H1 (cell line): Measurements from ENCODE around the gene TRIM14. TPM values are rescaled to one million over a fixed set of nuclear protein-coding genes. Genes with fewer than 3 reads are reported as not detected.
A peak's percentile ranks its signal among the peaks of the same experiment; 100 is the strongest.

Source experiments
- CTCF ChIA-PET: fragments of 300-600 bp; sonication (Branson Sonifier 250); formaldehyde crosslinking; loops from one replicate; lab custom pipeline; 2021; ENCODE audit not compliant: partially characterized antibody; lab: Charles Lee
- POLR2A ChIA-PET: fragments of 300-600 bp; sonication (Branson Sonifier 250); formaldehyde crosslinking; loops from one replicate; lab custom pipeline; 2021; ENCODE audit warnings: inconsistent platforms; ENCODE audit not compliant: partially characterized antibody; lab: Charles Lee
- DNase-seq, 2 experiments: peaks; one replicate each; pipeline versions ENCODE4 v3.0.0 to v3.0.0-alpha.2; 2010 to 2022; ENCODE audit warnings: low spot score in 2 of 2, low read depth in 1 of 2, mixed read lengths in 1 of 2
- FAIRE-seq: peaks from 2 replicates; lab custom pipeline; 2011; peaks lifted over from hg19 to GRCh38; lab: Jason Lieb, UNC
- H2AFZ ChIP-seq: 2 replicates; pipeline ENCODE4 v1.8.1; 2012; ENCODE audit warnings: low read length, inconsistent platforms
- H2AK5ac ChIP-seq: 2 replicates; pipeline ENCODE4 v1.6.1; 2013; ENCODE audit warnings: low read depth, low read length
- H2BK120ac ChIP-seq: replicated peaks from 2 replicates; pipeline ENCODE3; 2013; ENCODE audit warnings: low read depth, low read length, inconsistent platforms
- H2BK12ac ChIP-seq: 2 replicates; pipeline ENCODE4 v1.6.1; 2013; ENCODE audit warnings: low read depth, low read length
- H2BK15ac ChIP-seq: 2 replicates; pipeline ENCODE4 v1.6.1; 2013; ENCODE audit warnings: low read length
- H2BK20ac ChIP-seq: 2 replicates; pipeline ENCODE4 v1.6.1; 2013; ENCODE audit warnings: low read length
- H2BK5ac ChIP-seq: 2 replicates; pipeline ENCODE4 v1.6.1; 2013; ENCODE audit warnings: low read depth, low read length
- H3K14ac ChIP-seq: 2 replicates; pipeline ENCODE4 v1.6.1; 2013; ENCODE audit warnings: inconsistent platforms; ENCODE audit not compliant: insufficient read length
- H3K18ac ChIP-seq: 2 replicates; pipeline ENCODE4 v1.6.1; 2013; ENCODE audit warnings: low read length; ENCODE audit errors: extremely low read depth
- H3K23ac ChIP-seq: 2 replicates; pipeline ENCODE4 v1.6.1; 2013; ENCODE audit warnings: inconsistent platforms; ENCODE audit not compliant: insufficient read length
- H3K23me2 ChIP-seq: 2 replicates; pipeline ENCODE4 v1.6.1; 2013; ENCODE audit warnings: low read depth, low read length
- H3K27ac ChIP-seq: 2 replicates; pipeline ENCODE4 v1.6.1; 2011; ENCODE audit warnings: low read depth, low read length, inconsistent platforms
- H3K27me3 ChIP-seq, 4 experiments: replicated peaks in 1 of 4; 1 replicate in 1 of 4; 2 replicates in 3 of 4; pipeline versions ENCODE4 v1.6.1 to v1.8.1; 2011 to 2013; ENCODE audit warnings: low read length in 3 of 4, mild to moderate bottlenecking in 3 of 4, inconsistent platforms in 2 of 4, mixed read lengths in 2 of 4, moderate library complexity in 1 of 4; ENCODE audit not compliant: control insufficient read depth in 3 of 4, insufficient read depth in 3 of 4; ENCODE audit errors: extremely low read depth in 1 of 4
- H3K36me3 ChIP-seq, 4 experiments: 2 replicates each; pipeline versions ENCODE4 v1.6.1 to v1.8.1; 2011 to 2013; ENCODE audit warnings: mild to moderate bottlenecking in 4 of 4, low read length in 3 of 4, moderate library complexity in 2 of 4, control low read depth in 1 of 4, inconsistent platforms in 1 of 4; ENCODE audit not compliant: insufficient read depth in 4 of 4, control insufficient read depth in 2 of 4
- H3K4ac ChIP-seq: replicated peaks from 2 replicates; pipeline ENCODE3; 2013; ENCODE audit warnings: low read length, low read depth, mixed read lengths, inconsistent platforms; ENCODE audit not compliant: insufficient read length
- H3K4me1 ChIP-seq, 4 experiments: replicated peaks in 1 of 4; 1 replicate in 1 of 4; 2 replicates in 3 of 4; pipeline versions ENCODE4 v1.6.1 to v1.8.1; 2011 to 2013; ENCODE audit warnings: low read length in 3 of 4, inconsistent platforms in 2 of 4, mixed read lengths in 1 of 4; ENCODE audit not compliant: insufficient read depth in 4 of 4, control insufficient read depth in 3 of 4
- H3K4me2 ChIP-seq, 2 experiments: 2 replicates each; pipeline versions ENCODE4 v1.6.1 to v1.8.1; 2011 to 2013; ENCODE audit warnings: low read depth in 2 of 2, low read length in 2 of 2, control low read depth in 1 of 2, inconsistent platforms in 1 of 2, mild to moderate bottlenecking in 1 of 2; ENCODE audit not compliant: insufficient read depth in 1 of 2
- H3K4me3 ChIP-seq, 4 experiments: fragments of 200-600, 300-600 bp in 1 of 4; sonication (generic), shearing (Covaris generic), sonication (Bioruptor Twin) in 1 of 4; 2 replicates each; pipeline versions ENCODE4 v1.5.1 to v1.8.1; 2011 to 2016; ENCODE audit warnings: low read length in 4 of 4, low read depth in 3 of 4, control low read depth in 2 of 4, inconsistent platforms in 2 of 4, mild to moderate bottlenecking in 2 of 4, mixed read lengths in 1 of 4, moderate library complexity in 1 of 4; ENCODE audit not compliant: insufficient read depth in 2 of 4; ENCODE audit errors: extremely low read depth in 1 of 4
- H3K56ac ChIP-seq: replicated peaks from 2 replicates; pipeline ENCODE3; 2013; ENCODE audit warnings: low read depth, mild to moderate bottlenecking, mixed read lengths, low read length, inconsistent platforms; ENCODE audit not compliant: insufficient read length
- H3K79me1 ChIP-seq: 2 replicates; pipeline ENCODE4 v1.6.1; 2013; ENCODE audit warnings: low read depth, low read length, control low read depth
- H3K79me2 ChIP-seq, 2 experiments: 2 replicates each; pipeline versions ENCODE4 v1.6.1 to v1.8.1; 2012 to 2013; ENCODE audit warnings: low read length in 2 of 2, mild to moderate bottlenecking in 2 of 2, inconsistent platforms in 1 of 2; ENCODE audit not compliant: insufficient read depth in 2 of 2, control insufficient read depth in 1 of 2
- H3K9ac ChIP-seq, 4 experiments: replicated peaks in 1 of 4; 1 replicate in 1 of 4; 2 replicates in 3 of 4; pipeline versions ENCODE4 v1.6.1 to v1.8.1; 2011 to 2013; ENCODE audit warnings: low read depth in 3 of 4, low read length in 3 of 4, control low read depth in 2 of 4, mild to moderate bottlenecking in 2 of 4, moderate library complexity in 2 of 4, inconsistent platforms in 1 of 4; ENCODE audit errors: extremely low read depth in 1 of 4
- H3K9me3 ChIP-seq, 2 experiments: 2 replicates each; pipeline versions ENCODE4 v1.6.1 to v1.8.1; 2012 to 2013; ENCODE audit warnings: mild to moderate bottlenecking in 2 of 2, moderate library complexity in 2 of 2, control low read depth in 1 of 2, inconsistent platforms in 1 of 2, low read depth in 1 of 2, low read length in 1 of 2, mixed read lengths in 1 of 2; ENCODE audit not compliant: insufficient read depth in 2 of 2
- H4K20me1 ChIP-seq, 2 experiments: replicated peaks in 1 of 2; 2 replicates each; pipeline versions ENCODE3 to v1.8.1; 2011 to 2013; ENCODE audit warnings: inconsistent platforms in 2 of 2, low read length in 2 of 2, mild to moderate bottlenecking in 1 of 2; ENCODE audit not compliant: insufficient read depth in 2 of 2, control insufficient read depth in 1 of 2
- H4K5ac ChIP-seq: 2 replicates; pipeline ENCODE4 v1.6.1; 2013; ENCODE audit warnings: low read length, low read depth, mixed read lengths, inconsistent platforms; ENCODE audit not compliant: insufficient read length
- H4K8ac ChIP-seq: 2 replicates; pipeline ENCODE4 v1.8.0; 2013; ENCODE audit warnings: mild to moderate bottlenecking, moderate library complexity, low read length, inconsistent platforms; ENCODE audit not compliant: insufficient read depth; ENCODE audit errors: extremely low read depth
- H4K91ac ChIP-seq: replicated peaks from 2 replicates; pipeline ENCODE3; 2013; ENCODE audit warnings: low read length, mixed read lengths, inconsistent platforms; ENCODE audit not compliant: insufficient read length
- BRCA1 ChIP-seq: IDR thresholded peaks from 2 replicates; pipeline ENCODE4 v1.6.1; 2012; ENCODE audit warnings: low read depth, low read length, improper control_type of control experiment
- CBX8 ChIP-seq: fragments of 300-800, 300-1000 bp; sonication (generic); IDR thresholded peaks from 2 replicates; pipeline ENCODE4 v1.7.1; 2016; ENCODE audit warnings: low read depth, low read length, borderline replicate concordance
- CHD2 ChIP-seq: IDR thresholded peaks from 2 replicates; pipeline ENCODE4 v1.6.1; 2012; ENCODE audit warnings: low read length, improper control_type of control experiment
- GABPA ChIP-seq: IDR thresholded peaks from 2 replicates; pipeline ENCODE4 v1.6.1; 2011; ENCODE audit warnings: mild to moderate bottlenecking, low read length, moderate library complexity, borderline replicate concordance; ENCODE audit not compliant: insufficient read depth
- HDAC6 ChIP-seq: IDR thresholded peaks from one replicate; pipeline ENCODE4 v1.7.1; 2012; ENCODE audit warnings: low read depth, mild to moderate bottlenecking, inconsistent platforms, low read length, moderate library complexity
- JUND ChIP-seq: IDR thresholded peaks from 2 replicates; pipeline ENCODE4 v1.6.1; 2011; ENCODE audit warnings: mild to moderate bottlenecking, improper control_type of control experiment, low read length
- POLR2A ChIP-seq, 2 experiments: IDR thresholded peaks; 1 replicate in 1 of 2; 2 replicates in 1 of 2; pipeline ENCODE4 v1.6.1; 2011; ENCODE audit warnings: low read depth in 2 of 2, low read length in 2 of 2, mild to moderate bottlenecking in 2 of 2; ENCODE audit errors: control extremely low read depth in 1 of 2
- RBBP5 ChIP-seq: IDR thresholded peaks from 2 replicates; pipeline ENCODE4 v1.7.1; 2012; ENCODE audit warnings: low read depth, mild to moderate bottlenecking, inconsistent platforms, low read length, moderate library complexity, borderline replicate concordance
- SIX5 ChIP-seq: IDR thresholded peaks from 2 replicates; pipeline ENCODE4 v1.6.1; 2011; ENCODE audit warnings: mild to moderate bottlenecking, low read depth, low read length
- SP4 ChIP-seq: IDR thresholded peaks from 2 replicates; pipeline ENCODE4 v1.6.1; 2012; ENCODE audit warnings: low read length, inconsistent platforms
- WGBS, 2 experiments: shearing (Covaris generic) in 1 of 2; methylation state at CpG; one replicate each; pipeline versions ENCODE4 v1.1.6 to v1.1.7; 2013 to 2015; ENCODE audit warnings: low lambda C conversion rate in 2 of 2, mixed read lengths in 2 of 2, inconsistent platforms in 1 of 2, low coverage in 1 of 2, missing lambda C conversion rate in 1 of 2; ENCODE audit not compliant: insufficient replicate concordance in 2 of 2, insufficient coverage in 1 of 2, insufficient read length in 1 of 2; ENCODE audit errors: extremely low coverage in 1 of 2, missing lambda C conversion rate in 1 of 2; 5-methylcytosine and 5-hydroxymethylcytosine counted together
- polyA plus RNA-seq, 7 experiments: library from polyadenylated mRNA; depleted of rRNA in 3 of 7; stranded (reverse) in 5 of 7; unstranded in 2 of 7; fragments of >200 nt in 5 of 7; fragments of 200-250 nt in 2 of 7; gene quantifications; 1 replicate in 5 of 7; 2 replicates in 1 of 7; 4 replicates in 1 of 7; pipeline versions ENCODE4 v1.2.1 to v1.2.3, GENCODE V29; 2011 to 2013; ENCODE audit warnings: missing spikeins in 2 of 7, mixed read lengths in 2 of 7
- total RNA-seq: library from RNA; stranded (reverse); fragmentation: NEBNext Ultra II Directional; extraction: Animal tissue kit (Norgen Biotek cat#: 25700); gene quantifications from 2 replicates; pipeline ENCODE4 v1.2.1, GENCODE V29; 2021
- TF ChIP-seq, protein P1 (sequence below): IDR thresholded peaks from 2 replicates; pipeline ENCODE4 v1.6.1; 2011; ENCODE audit warnings: low read depth, mild to moderate bottlenecking, low read length; ENCODE audit not compliant: insufficient read depth
- TF ChIP-seq, protein P2 (sequence below): IDR thresholded peaks from 2 replicates; pipeline ENCODE4 v1.6.1; 2011; ENCODE audit warnings: low read length, improper control_type of control experiment

The TRIM14 gene
- total and polyA plus RNA-seq, 2 of the 8 experiments (the other 6 are each of a cell fraction or from before 2014, with no cell fraction given), result 9.2 to 19.4 TPM

DNA sequence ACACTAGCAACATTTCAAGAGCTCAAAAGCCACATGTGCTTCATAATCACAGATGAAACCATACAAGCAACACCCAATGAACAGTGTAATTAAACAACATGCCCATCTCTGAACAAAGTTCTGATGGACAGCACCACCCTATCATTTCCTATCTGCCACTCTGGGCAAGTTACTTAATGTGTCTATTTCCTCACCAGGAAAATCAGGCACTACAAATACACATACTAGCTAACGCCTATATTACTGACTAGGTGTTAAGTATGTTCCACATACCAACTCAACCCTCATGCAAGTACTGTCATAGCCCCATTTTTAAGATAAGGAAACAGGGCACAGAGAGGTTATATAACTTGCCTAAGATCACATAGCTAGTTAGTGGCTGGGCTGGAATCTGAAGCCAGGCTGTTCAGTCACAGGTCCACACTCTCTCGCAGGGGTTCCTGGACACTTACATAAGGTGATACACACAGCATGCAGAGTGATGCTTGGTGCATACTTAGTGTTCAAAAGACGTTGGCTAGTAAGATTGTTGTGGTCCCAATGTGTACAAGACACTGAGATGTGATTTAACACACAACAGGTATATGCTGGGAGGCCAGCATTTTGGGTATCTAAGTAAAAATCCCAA, 49.2 kb upstream of the TRIM14 start:
- no peak for FAIRE-seq
- H3K4me2 ChIP-seq, result no peak overlapping the region
- POLR2A ChIA-PET, result interaction anchor here (1.3 kb wide), 2 partner anchors 9 to 68 kb away, joined by 3 to 5 read pairs; no protein-coding TSS in a partner anchor
- no peak for TF ChIP-seq CBX8
- no peak for TF ChIP-seq HDAC6
- no peak for TF ChIP-seq SP4
- no peak for TF ChIP-seq POLR2A (IDR thresholded peaks at IDR 0.05; ENCODE audit: control extremely low read depth in 1 of 2, low read depth in 2 of 2, low read length in 2 of 2)
- TF ChIP-seq GABPA, result no peak
- no peak for TF ChIP-seq JUND
- no peak for TF ChIP-seq SIX5
- TF ChIP-seq, protein P1, sequence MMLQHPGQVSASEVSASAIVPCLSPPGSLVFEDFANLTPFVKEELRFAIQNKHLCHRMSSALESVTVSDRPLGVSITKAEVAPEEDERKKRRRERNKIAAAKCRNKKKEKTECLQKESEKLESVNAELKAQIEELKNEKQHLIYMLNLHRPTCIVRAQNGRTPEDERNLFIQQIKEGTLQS, result no peak
- TF ChIP-seq RBBP5, result no peak
- TF ChIP-seq, protein P2, sequence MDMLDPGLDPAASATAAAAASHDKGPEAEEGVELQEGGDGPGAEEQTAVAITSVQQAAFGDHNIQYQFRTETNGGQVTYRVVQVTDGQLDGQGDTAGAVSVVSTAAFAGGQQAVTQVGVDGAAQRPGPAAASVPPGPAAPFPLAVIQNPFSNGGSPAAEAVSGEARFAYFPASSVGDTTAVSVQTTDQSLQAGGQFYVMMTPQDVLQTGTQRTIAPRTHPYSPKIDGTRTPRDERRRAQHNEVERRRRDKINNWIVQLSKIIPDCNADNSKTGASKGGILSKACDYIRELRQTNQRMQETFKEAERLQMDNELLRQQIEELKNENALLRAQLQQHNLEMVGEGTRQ, result no peak
- TF ChIP-seq BRCA1, result no peak
- TF ChIP-seq CHD2, result no peak

More for the DNA sequence above, 49.2 kb upstream of the TRIM14 start:
- Histone ChIP-seq H3K9ac (no peak overlapping the region), H2BK20ac (no peak overlapping the region), H3K79me2 (peaks cover 0 to 2% of the 10 kb centered on the region in 2 experiments; a peak in 1 of 4 replicates), H2BK15ac (peak overlapping the region; percentile 72; the same call in 1 of the 2 replicates), H4K8ac (no peak overlapping the region), H2BK5ac (no peak overlapping the region), H3K9me3 (no peaks in the 10 kb centered on the region), H3K14ac (no peak overlapping the region), H3K36me3 (no peaks in the 10 kb centered on the region), H2AFZ (no peak overlapping the region), H3K23ac (no peak overlapping the region), H4K20me1 (peaks cover 2 to 6% of the 10 kb centered on the region in 2 experiments), H2BK12ac (peak overlapping the region; percentile 68; the same call in 1 of the 2 replicates), H3K18ac (peak overlapping the region; percentile 48; the same call in 1 of the 2 replicates), H3K27me3 (no peaks in the 10 kb centered on the region), H4K91ac (no peak overlapping the region), H3K4me1 (peaks cover 8 to 29% (median 18%) of the 10 kb centered on the region in 4 experiments), H3K27ac (no peak overlapping the region), H2BK120ac (peak overlapping the region; percentile 75), H3K4me3 (no peak overlapping the region), H3K56ac (no peak overlapping the region), H3K23me2 (no peaks in the 10 kb centered on the region), H4K5ac (no peak overlapping the region), H3K79me1 (peaks cover 7% of the 10 kb centered on the region; the same call in 1 of the 2 replicates), H3K4ac (peak overlapping the region; percentile 72), H2AK5ac (peak overlapping the region; percentile 90; the same call in 1 of the 2 replicates)
- no peak for DNase-seq
- WGBS, 2 experiments, result 79% methylated on average over 3 of the region's 3 CpGs; no CpG with 5 or more reads in 1 of the 2 experiments
- CTCF ChIA-PET, result no interaction called here
